BLaER1 (cell line): Measurements from ENCODE around the gene SVIP.

ENCODE experiments used
- H3K27ac ChIP-seq: shearing (Covaris generic); formaldehyde crosslinking; 2 replicates; pipeline ENCODE4 v1.8.1; 2022
- H3K27me3 ChIP-seq: shearing (Covaris generic); formaldehyde crosslinking; 2 replicates; pipeline ENCODE4 v1.8.1; 2022
- H3K36me3 ChIP-seq: shearing (Covaris generic); formaldehyde crosslinking; 2 replicates; pipeline ENCODE4 v1.8.1; 2022
- H3K4me1 ChIP-seq: shearing (Covaris generic); formaldehyde crosslinking; 2 replicates; pipeline ENCODE4 v1.8.1; 2022
- H3K4me2 ChIP-seq: shearing (Covaris generic); formaldehyde crosslinking; 2 replicates; pipeline ENCODE4 v1.8.1; 2022
- H3K4me3 ChIP-seq: shearing (Covaris generic); formaldehyde crosslinking; 2 replicates; pipeline ENCODE4 v1.8.1; 2022
- H3K9ac ChIP-seq: shearing (Covaris generic); formaldehyde crosslinking; 2 replicates; pipeline ENCODE4 v1.8.1; 2022
- H3K9me3 ChIP-seq: shearing (Covaris generic); formaldehyde crosslinking; 2 replicates; pipeline ENCODE4 v1.8.1; 2022
- H4K20me1 ChIP-seq: shearing (Covaris generic); formaldehyde crosslinking; 2 replicates; pipeline ENCODE4 v1.8.1; 2022
- Cebpa-rat ChIP-seq: shearing (Covaris generic); IDR thresholded peaks from 2 replicates; pipeline ENCODE4 v1.8.1; 2022

Gene SVIP

DNA sequence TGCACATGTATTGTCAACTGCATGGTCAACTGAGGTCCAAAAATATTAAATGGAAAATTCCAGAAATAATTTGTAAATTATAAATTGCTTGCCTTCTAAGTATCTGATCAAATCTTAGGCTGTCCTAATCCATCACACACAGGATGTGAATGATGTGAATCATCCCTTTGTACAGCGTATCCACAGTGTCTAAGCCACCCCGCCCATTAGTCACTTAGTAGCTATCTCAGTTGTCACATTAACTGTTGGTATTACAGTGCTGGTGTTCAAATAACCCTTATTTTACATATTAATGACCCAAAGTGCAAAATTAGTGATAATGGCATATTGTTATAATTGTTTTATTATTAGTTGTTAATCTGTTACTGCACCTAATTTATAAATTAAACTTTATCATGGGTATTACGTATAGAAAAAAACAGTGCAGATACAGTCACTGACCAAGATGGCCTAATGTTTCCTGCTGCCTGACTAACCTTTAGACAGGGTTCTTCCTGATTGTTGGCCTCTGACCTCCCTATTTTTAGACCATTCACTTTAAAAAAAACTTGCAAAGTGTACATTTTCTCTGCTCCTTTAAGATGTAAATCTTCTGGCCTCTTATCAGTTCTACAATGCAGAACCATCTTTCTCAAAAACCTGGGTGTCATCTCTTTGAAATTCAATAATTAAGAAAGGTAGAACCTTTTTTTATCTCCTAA is 2.9 kb upstream of the SVIP start:
- H3K27me3 ChIP-seq: no peaks in the 10 kb centered on the region
- H3K9me3 ChIP-seq: peaks cover 7% of the 10 kb centered on the region; the same call in 1 of the 2 replicates
- no peak overlapping the region for H3K27ac ChIP-seq
- no peak overlapping the region for H3K4me3 ChIP-seq
- no peak overlapping the region for H3K9ac ChIP-seq
- TF ChIP-seq Cebpa-rat: no peak
- H3K4me2 ChIP-seq: peak overlapping the region; percentile 44
- H4K20me1 ChIP-seq: peaks cover 6% of the 10 kb centered on the region; the same call in 1 of the 2 replicates
- H3K4me1 ChIP-seq: peaks cover 47% of the 10 kb centered on the region
- H3K36me3 ChIP-seq: no peaks in the 10 kb centered on the region

DNA sequence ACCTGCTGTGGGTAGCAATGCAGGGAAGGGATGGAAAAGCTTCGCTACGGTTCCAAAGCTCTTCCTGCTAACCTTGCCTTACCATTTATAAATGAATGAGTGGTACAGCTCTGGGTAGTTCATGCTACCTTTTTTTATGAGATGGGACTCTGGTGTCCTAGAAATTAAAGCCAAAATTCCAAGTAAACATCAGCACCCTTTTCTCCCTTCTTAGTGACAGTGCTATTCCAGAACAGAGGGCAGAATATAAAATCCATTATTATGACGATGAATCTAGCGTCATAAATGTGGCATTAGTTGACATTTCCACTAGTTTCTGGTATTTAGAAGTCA is 447 bp upstream of the SVIP start:
- Histone ChIP-seq H3K4me3 (no peak overlapping the region), H3K27ac (peak overlapping the region; percentile 59; the same call in 1 of the 2 replicates), H3K9me3 (peaks cover 6% of the 10 kb centered on the region; the same call in 1 of the 2 replicates), H3K4me1 (peaks cover 52% of the 10 kb centered on the region), H4K20me1 (peaks cover 6% of the 10 kb centered on the region; the same call in 1 of the 2 replicates), H3K27me3 (no peaks in the 10 kb centered on the region), H3K4me2 (peak overlapping the region; percentile 57), H3K9ac (no peak overlapping the region), H3K36me3 (peaks cover 12% of the 10 kb centered on the region)
- no peak for TF ChIP-seq Cebpa-rat

DNA sequence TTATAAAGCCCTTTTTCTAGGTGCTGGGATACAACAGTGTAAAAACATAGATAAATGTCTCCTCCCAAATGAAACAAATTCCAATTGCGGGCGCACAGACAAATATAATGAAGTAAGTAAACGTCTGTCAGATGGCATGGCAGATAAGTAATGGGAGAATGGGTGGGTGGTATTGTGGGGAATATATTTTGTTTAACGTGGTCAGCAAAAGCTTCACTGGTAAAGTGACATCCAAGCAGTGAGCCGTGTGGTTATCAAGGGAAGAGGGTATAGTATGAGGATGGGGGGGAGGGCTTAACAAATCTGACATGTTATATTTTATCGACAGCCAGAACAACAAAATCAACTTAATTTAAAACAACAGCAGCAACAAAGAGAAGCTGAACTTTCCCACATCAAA is 1.2 kb downstream of the SVIP start:
- peak overlapping the region; percentile 86 for H3K4me2 ChIP-seq
- TF ChIP-seq Cebpa-rat: no peak
- peaks cover 6% of the 10 kb centered on the region; the same call in 1 of the 2 replicates for H4K20me1 ChIP-seq
- peaks cover 25% of the 10 kb centered on the region for H3K36me3 ChIP-seq
- peak overlapping the region; percentile 88 for H3K9ac ChIP-seq
- H3K4me1 ChIP-seq: peaks cover 52% of the 10 kb centered on the region
- H3K4me3 ChIP-seq: peak overlapping the region; percentile 97
- no peaks in the 10 kb centered on the region for H3K27me3 ChIP-seq
- peak overlapping the region; percentile 86 for H3K27ac ChIP-seq
- no peaks in the 10 kb centered on the region for H3K9me3 ChIP-seq

DNA sequence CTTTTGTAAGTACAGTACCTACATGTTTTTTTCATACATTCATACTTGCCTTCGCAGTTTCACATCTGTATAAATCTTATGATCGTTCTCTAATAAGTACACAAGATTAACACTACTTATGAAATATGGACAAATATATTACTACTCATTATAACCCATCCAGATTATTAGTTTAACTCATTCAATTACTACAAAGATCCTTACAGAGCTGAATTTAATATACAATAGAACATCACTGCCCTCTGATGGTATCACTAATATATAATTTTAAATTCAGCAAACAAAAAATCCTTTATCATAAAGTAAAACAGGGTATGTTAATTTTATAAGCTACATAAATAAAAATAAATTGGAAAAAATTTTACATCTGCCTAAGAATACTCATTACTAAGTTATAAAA is 7.4 kb downstream of the SVIP start:
- H3K36me3 ChIP-seq: peaks cover 60% of the 10 kb centered on the region

DNA sequence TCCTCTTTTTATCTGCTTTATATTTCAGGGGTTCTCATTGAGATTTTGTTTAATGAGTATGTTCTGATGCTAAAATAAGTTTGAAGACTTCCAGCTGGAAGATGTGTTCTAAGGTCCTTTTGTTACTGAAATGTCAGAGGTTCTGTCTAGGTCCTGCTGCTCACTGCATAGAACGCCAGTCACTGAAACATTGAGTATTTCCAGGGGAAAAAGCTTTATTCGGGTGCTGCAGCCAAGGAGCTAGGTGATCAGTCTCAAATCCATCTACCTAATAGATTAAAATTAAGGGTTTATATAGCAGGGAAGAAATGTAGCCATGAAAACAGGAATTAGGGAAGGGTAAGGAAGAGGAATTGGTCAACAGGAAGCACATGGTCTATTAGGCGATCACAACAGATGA is 19.7 kb downstream of the SVIP start:
- peaks cover 28% of the 10 kb centered on the region for H3K4me1 ChIP-seq
- H3K36me3 ChIP-seq: 0 out of 2 replicates have a peak, but pooled peaks cover 5% of the 10 kb centered on the region
- TF ChIP-seq Cebpa-rat: no peak
- no peaks in the 10 kb centered on the region for H3K27me3 ChIP-seq
- peaks cover 29% of the 10 kb centered on the region for H3K9me3 ChIP-seq
- no peak overlapping the region for H3K9ac ChIP-seq
- H3K4me2 ChIP-seq: no peak overlapping the region
- no peak overlapping the region for H3K4me3 ChIP-seq
- no peaks in the 10 kb centered on the region for H4K20me1 ChIP-seq
- H3K27ac ChIP-seq: 0 out of 2 replicates have a peak overlapping the region, but pooled peaks have one; percentile 23

More for the DNA sequence above, 7.4 kb downstream of the SVIP start:
- Histone ChIP-seq H4K20me1 (no peaks in the 10 kb centered on the region), H3K4me2 (no peak overlapping the region), H3K9me3 (no peaks in the 10 kb centered on the region), H3K4me3 (no peak overlapping the region), H3K4me1 (peaks cover 2% of the 10 kb centered on the region), H3K9ac (no peak overlapping the region), H3K27ac (no peak overlapping the region), H3K27me3 (no peaks in the 10 kb centered on the region)
- TF ChIP-seq Cebpa-rat: no peak

DNA sequence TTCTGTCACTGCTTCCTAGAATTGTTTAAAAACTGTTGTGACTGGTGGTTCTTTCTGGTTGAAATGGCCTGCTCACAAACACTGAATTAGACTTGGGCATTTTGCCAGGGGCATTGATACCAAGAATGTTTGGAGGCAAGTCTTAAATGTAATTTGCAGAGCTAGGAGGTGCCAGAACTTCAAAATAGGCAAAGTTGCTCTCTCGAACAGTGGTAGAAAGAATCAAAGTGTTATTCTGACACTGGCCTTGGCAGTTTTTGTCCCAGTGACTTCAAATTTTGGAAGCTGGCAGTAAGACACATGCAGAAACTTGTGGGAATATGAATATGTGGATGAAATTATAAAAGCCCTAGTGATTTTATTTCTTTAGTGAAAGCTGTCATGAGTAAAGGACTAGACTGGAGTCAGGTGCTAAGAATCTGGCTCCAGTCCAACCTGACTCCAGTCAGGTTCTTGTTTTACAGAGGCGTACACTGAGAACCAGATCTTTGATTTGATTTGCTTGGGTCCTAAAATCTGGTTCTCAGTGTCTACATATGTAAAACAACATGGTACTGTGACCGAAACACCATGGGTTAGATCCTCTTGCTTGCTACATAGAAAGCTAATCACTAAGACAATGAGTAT is 20.9 kb downstream of the SVIP start:
- Histone ChIP-seq H4K20me1 (no peaks in the 10 kb centered on the region), H3K4me1 (peaks cover 28% of the 10 kb centered on the region), H3K4me2 (peak overlapping the region; percentile 70), H3K9me3 (peaks cover 29% of the 10 kb centered on the region), H3K4me3 (peak overlapping the region; percentile 10; the same call in 1 of the 2 replicates), H3K36me3 (0 out of 2 replicates have a peak, but pooled peaks cover 5% of the 10 kb centered on the region), H3K27ac (peak overlapping the region; percentile 72), H3K9ac (no peak overlapping the region), H3K27me3 (no peaks in the 10 kb centered on the region)
- no peak for TF ChIP-seq Cebpa-rat

DNA sequence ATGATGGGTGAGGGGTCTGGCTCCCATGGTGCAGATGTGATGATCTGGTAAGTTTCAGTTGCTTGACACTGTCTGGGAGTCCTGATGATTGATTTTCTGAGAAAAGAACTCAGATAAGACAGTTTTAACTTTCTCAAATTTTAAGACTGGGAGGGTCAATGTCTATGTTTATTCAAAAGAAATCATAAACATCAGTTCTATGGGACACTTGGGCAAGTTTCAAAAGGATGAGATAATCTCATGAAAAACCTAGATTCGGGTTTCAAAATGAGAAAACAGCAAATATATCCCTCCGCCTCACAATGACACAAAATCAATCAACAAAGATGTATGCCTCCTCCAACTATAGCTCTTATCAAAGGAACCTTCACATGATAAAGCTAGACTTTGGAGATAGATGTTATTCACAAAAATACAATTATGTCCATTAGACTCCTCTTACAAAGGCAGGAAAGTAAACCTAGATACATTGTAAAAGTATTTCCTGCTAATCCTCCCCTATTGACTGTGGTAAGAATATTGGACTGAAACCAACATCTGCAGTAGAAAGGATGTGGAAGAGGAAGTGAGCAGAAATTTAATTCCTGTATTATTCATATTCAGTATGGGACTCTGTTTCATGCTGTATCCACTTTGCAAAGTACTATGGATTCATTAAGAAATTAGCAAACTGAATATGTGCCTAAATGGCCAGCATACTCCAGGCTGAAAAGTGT is 21.6 kb downstream of the SVIP start:
- peak overlapping the region; percentile 70 for H3K4me2 ChIP-seq
- H3K4me3 ChIP-seq: peak overlapping the region; percentile 10; the same call in 1 of the 2 replicates
- no peaks in the 10 kb centered on the region for H3K27me3 ChIP-seq
- no peaks in the 10 kb centered on the region for H4K20me1 ChIP-seq
- TF ChIP-seq Cebpa-rat: no peak
- peaks cover 28% of the 10 kb centered on the region for H3K4me1 ChIP-seq
- no peak overlapping the region for H3K9ac ChIP-seq
- peak overlapping the region; percentile 72 for H3K27ac ChIP-seq
- peaks cover 29% of the 10 kb centered on the region for H3K9me3 ChIP-seq
- H3K36me3 ChIP-seq: 0 out of 2 replicates have a peak, but pooled peaks cover 5% of the 10 kb centered on the region

DNA sequence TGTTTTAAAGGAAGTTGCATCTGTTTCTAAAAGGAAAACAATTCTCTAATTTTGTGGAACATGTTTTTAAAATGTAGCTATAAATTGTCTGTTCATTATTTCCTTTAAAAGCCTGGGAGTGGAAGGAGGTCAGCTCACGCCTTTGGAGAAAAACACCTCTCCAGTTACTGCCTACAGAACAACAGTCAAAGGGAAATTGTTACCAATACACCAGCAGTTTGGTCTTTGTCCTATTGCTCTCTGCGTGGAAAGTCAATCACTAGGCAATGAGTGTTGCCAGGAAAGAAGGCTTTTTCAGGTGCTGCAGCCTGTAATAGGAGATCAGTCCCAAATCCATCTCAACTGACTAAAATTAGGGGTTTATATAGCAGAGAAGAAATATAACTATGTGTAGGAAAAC is 22.2 kb downstream of the SVIP start:
- TF ChIP-seq Cebpa-rat: no peak
- Histone ChIP-seq H3K4me2 (peak overlapping the region; percentile 70), H3K4me3 (no peak overlapping the region), H4K20me1 (no peaks in the 10 kb centered on the region), H3K9ac (no peak overlapping the region), H3K4me1 (peaks cover 28% of the 10 kb centered on the region), H3K27ac (peak overlapping the region; percentile 72), H3K36me3 (0 out of 2 replicates have a peak, but pooled peaks cover 5% of the 10 kb centered on the region), H3K9me3 (peaks cover 29% of the 10 kb centered on the region), H3K27me3 (no peaks in the 10 kb centered on the region)

DNA sequence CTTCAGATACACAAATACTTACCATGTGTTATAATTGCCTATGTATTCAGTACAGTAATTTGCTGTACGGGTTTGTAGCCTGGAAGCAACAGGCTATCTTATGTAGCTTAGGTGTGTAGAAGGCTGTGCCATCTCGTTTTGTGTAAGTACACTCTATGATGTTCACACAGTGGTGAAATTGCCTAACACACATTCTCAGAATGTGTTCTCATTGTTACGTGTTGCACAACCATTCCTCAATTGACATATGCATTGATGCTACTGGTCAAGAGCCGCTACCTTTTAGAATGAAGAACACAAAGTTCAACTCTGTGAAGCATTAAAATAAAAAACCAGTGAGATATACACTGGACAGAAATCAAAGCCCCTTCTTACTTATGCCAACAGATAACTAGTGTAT is 26.7 kb downstream of the SVIP start:
- Histone ChIP-seq H3K36me3 (no peaks in the 10 kb centered on the region), H3K4me1 (peaks cover 47% of the 10 kb centered on the region), H3K27ac (no peak overlapping the region), H3K4me3 (no peak overlapping the region), H3K4me2 (no peak overlapping the region), H3K27me3 (no peaks in the 10 kb centered on the region), H4K20me1 (no peaks in the 10 kb centered on the region), H3K9me3 (no peaks in the 10 kb centered on the region), H3K9ac (no peak overlapping the region)
- TF ChIP-seq Cebpa-rat: no peak
